Parathyroid adenoma (tissue), 2 donors: ENCODE measurements around the gene VAPA.

ENCODE experiments used
- H2AFZ ChIP-seq: fragments of 300-600 bp; sonication (generic); one replicate; pipeline ENCODE4 v1.7.0; 2017; ENCODE audit warnings: antibody characterized with exemption, mild to moderate bottlenecking
- H3K27ac ChIP-seq: fragments of 300-600 bp; sonication (generic); one replicate; pipeline ENCODE4 v1.7.0; 2017
- H3K27me3 ChIP-seq: fragments of 300-600 bp; sonication (generic); one replicate; pipeline ENCODE4 v1.7.0; 2017; ENCODE audit warnings: low read length; ENCODE audit not compliant: control insufficient read depth, insufficient read depth
- H3K36me3 ChIP-seq: fragments of 300-600 bp; sonication (generic); one replicate; pipeline ENCODE4 v1.7.0; 2017; ENCODE audit warnings: low read length; ENCODE audit not compliant: control insufficient read depth, insufficient read depth
- H3K4me1 ChIP-seq: fragments of 300-600 bp; sonication (generic); one replicate; pipeline ENCODE4 v1.7.0; 2017; ENCODE audit warnings: control low read depth
- H3K4me2 ChIP-seq: fragments of 300-600 bp; sonication (generic); one replicate; pipeline ENCODE4 v1.7.0; 2017; ENCODE audit warnings: low read length
- H3K4me3 ChIP-seq: fragments of 300-600 bp; sonication (generic); one replicate; pipeline ENCODE4 v1.7.0; 2017; ENCODE audit warnings: low read depth, low read length
- H3K79me2 ChIP-seq: fragments of 300-600 bp; sonication (generic); one replicate; pipeline ENCODE4 v1.7.0; 2017; ENCODE audit warnings: control low read depth
- H3K9ac ChIP-seq: fragments of 300-600 bp; sonication (generic); one replicate; pipeline ENCODE4 v1.7.0; 2017; ENCODE audit warnings: mild to moderate bottlenecking
- H3K9me3 ChIP-seq: fragments of 300-600 bp; sonication (generic); one replicate; pipeline ENCODE4 v1.7.0; 2017; ENCODE audit warnings: low read length; ENCODE audit not compliant: control insufficient read depth
- TF ChIP-seq, protein P1 (sequence below): fragments of 300-600 bp; sonication (generic); IDR thresholded peaks from one replicate; pipeline ENCODE4 v1.7.0; 2017; ENCODE audit warnings: antibody characterized with exemption, mild to moderate bottlenecking
- donor health status: primary hyperparathyroidism.

VAPA gene

DNA sequence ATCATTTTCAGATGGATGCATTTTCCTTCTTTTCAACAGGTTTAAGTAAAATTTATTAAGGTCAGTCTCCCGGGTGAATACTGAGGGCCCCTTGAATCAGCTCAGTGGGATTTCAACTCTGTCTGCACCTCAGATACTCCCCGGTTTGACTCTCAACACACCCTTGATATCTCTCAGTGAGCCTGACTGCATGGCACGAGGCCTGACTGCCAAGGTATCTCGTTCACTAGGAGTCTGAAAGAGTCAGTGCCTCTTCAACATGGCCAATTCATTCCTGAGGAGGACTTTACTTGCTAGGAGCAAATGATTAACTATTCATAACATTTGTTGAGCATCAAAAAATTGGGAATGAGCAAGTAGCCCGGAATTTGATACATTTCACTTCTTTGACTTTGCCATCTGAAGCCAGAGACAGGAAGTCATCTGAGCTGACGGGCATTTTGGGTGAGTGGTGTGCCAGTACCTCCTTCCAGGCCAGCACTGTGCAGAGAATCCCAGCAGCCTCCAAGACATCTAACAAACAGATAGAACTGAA lies 81.0 kb downstream of the VAPA start:
- Histone ChIP-seq H3K9ac (no peak overlapping the region), H3K4me3 (no peak overlapping the region), H3K79me2 (no peaks in the 10 kb centered on the region), H3K27me3 (no peaks in the 10 kb centered on the region), H3K9me3 (no peaks in the 10 kb centered on the region), H3K36me3 (no peaks in the 10 kb centered on the region), H3K4me1 (no peaks in the 10 kb centered on the region), H2AFZ (no peak overlapping the region), H3K4me2 (no peak overlapping the region), H3K27ac (no peak overlapping the region)
- TF ChIP-seq, protein P1, sequence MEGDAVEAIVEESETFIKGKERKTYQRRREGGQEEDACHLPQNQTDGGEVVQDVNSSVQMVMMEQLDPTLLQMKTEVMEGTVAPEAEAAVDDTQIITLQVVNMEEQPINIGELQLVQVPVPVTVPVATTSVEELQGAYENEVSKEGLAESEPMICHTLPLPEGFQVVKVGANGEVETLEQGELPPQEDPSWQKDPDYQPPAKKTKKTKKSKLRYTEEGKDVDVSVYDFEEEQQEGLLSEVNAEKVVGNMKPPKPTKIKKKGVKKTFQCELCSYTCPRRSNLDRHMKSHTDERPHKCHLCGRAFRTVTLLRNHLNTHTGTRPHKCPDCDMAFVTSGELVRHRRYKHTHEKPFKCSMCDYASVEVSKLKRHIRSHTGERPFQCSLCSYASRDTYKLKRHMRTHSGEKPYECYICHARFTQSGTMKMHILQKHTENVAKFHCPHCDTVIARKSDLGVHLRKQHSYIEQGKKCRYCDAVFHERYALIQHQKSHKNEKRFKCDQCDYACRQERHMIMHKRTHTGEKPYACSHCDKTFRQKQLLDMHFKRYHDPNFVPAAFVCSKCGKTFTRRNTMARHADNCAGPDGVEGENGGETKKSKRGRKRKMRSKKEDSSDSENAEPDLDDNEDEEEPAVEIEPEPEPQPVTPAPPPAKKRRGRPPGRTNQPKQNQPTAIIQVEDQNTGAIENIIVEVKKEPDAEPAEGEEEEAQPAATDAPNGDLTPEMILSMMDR = no peak

DNA sequence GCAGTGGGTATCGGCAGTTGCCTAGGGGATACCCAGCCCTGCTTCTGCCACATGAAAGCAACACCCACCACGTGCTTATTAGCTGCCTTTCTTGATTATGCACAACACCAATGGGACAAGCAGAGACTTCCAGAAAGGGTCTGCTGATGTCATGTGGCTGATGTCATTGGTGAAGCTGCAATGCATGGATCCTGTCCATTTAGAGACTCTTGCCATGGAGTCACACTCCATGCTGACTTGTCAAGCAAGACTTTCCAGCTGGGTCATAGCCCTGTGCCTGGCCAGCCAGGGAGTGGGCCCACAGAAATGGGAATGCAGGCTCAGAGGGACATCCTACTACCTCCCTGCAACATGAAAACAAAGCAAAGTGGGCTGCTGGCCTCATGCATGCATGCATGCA lies 81.8 kb downstream of the VAPA start:
- Histone ChIP-seq H3K9me3 (no peaks in the 10 kb centered on the region), H2AFZ (no peak overlapping the region), H3K4me3 (no peak overlapping the region), H3K4me2 (no peak overlapping the region), H3K79me2 (no peaks in the 10 kb centered on the region), H3K36me3 (no peaks in the 10 kb centered on the region), H3K9ac (no peak overlapping the region), H3K4me1 (no peaks in the 10 kb centered on the region), H3K27me3 (no peaks in the 10 kb centered on the region), H3K27ac (no peak overlapping the region)
- TF ChIP-seq, protein P1 = no peak

DNA sequence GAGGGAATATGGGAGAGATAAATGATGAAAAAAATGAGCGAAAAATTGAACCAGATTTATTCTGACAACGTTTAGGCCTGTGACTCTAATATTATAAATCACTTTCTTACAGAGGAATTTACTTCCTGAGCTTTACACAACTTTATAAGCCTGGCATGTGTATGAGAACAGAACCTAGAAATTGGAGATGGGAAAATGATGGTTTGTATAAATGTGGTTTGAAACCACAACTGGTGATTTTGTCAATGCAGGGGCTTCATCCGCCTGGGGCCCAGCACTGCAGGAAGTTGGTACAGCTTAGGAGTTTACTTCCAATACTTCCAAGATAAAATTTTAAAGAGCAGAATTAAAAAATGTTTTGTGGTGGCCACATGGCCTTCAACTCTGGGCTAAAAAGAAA lies 82.3 kb downstream of the VAPA start:
- no peaks in the 10 kb centered on the region for H3K27me3 ChIP-seq
- TF ChIP-seq, protein P1 = no peak
- no peak overlapping the region for H3K27ac ChIP-seq
- no peak overlapping the region for H2AFZ ChIP-seq
- H3K4me2 ChIP-seq = no peak overlapping the region
- no peaks in the 10 kb centered on the region for H3K79me2 ChIP-seq
- no peak overlapping the region for H3K4me3 ChIP-seq
- no peaks in the 10 kb centered on the region for H3K36me3 ChIP-seq
- no peaks in the 10 kb centered on the region for H3K4me1 ChIP-seq
- H3K9ac ChIP-seq = no peak overlapping the region
- H3K9me3 ChIP-seq = no peaks in the 10 kb centered on the region

DNA sequence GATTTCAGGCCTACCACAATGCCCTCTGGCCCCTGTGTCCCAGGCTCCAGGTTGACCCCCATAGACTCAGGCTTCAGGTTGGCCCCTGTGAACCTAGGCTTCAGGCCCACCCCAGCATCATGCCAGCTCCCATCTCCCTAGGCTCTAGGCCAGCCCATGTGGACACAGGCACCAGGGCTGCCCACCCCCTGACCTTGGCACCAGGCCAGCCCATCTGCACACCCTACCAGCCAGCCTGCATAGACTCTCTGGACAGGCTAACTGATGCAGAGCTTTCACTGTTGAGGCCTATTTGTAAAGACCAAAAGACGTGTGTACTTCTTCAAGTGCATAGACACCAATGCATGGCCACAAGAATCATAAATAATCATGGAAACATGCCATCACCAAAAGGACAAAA lies 83.9 kb downstream of the VAPA start:
- no peaks in the 10 kb centered on the region for H3K9me3 ChIP-seq
- no peaks in the 10 kb centered on the region for H3K36me3 ChIP-seq
- H3K79me2 ChIP-seq = no peaks in the 10 kb centered on the region
- H3K27ac ChIP-seq = no peak overlapping the region
- H3K4me2 ChIP-seq = no peak overlapping the region
- H3K4me3 ChIP-seq = no peak overlapping the region
- TF ChIP-seq, protein P1 = no peak
- H3K9ac ChIP-seq = no peak overlapping the region
- no peaks in the 10 kb centered on the region for H3K27me3 ChIP-seq
- no peak overlapping the region for H2AFZ ChIP-seq
- no peaks in the 10 kb centered on the region for H3K4me1 ChIP-seq

DNA sequence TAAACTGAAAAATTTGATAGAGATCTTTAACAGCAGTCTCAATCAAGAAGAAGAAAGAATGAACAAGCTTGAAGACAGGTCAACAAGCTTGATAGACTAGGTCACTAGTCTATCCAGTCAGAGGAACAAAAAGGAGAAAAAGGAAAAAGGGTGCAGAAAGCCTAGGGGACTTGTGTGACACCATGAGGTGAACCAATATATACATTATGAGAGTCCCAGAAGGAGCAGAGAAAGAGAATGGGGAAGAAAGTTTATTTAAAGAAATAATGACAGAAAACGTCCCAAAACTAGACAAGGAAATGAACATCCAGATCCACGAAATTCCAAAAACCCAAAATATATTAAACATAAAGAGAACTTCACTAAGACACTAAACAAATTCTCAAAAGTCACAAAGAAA lies 84.5 kb downstream of the VAPA start:
- no peak overlapping the region for H3K4me2 ChIP-seq
- H3K36me3 ChIP-seq = no peaks in the 10 kb centered on the region
- H3K9ac ChIP-seq = no peak overlapping the region
- H2AFZ ChIP-seq = no peak overlapping the region
- no peak overlapping the region for H3K27ac ChIP-seq
- H3K4me1 ChIP-seq = no peaks in the 10 kb centered on the region
- H3K27me3 ChIP-seq = no peaks in the 10 kb centered on the region
- H3K79me2 ChIP-seq = no peaks in the 10 kb centered on the region
- TF ChIP-seq, protein P1 = no peak
- H3K4me3 ChIP-seq = no peak overlapping the region
- H3K9me3 ChIP-seq = no peaks in the 10 kb centered on the region
